CD4-positive, alpha-beta memory T cell (primary cell): ENCODE results near the gene C19orf47. TPM values are rescaled to one million over a fixed set of nuclear protein-coding genes. Genes with fewer than 3 reads are reported as not detected.

Experiments used
- CTCF ChIA-PET: fragments of 350-600 bp; sonication (Branson Sonifier 250); formaldehyde crosslinking; loops from one replicate; lab custom pipeline; 2021; ENCODE audit warnings: inconsistent platforms; ENCODE audit not compliant: partially characterized antibody; lab: Charles Lee
- POLR2A ChIA-PET: fragments of 350-600 bp; sonication (Branson Sonifier 250); formaldehyde crosslinking; loops from one replicate; lab custom pipeline; 2021; ENCODE audit not compliant: partially characterized antibody; lab: Charles Lee
- DNase-seq, 5 donors: peaks; one replicate each; pipeline versions ENCODE4 v3.0.0 to v3.0.0-alpha.2; 2020 to 2022; ENCODE audit warnings: mixed read lengths in 1 of 5
- H3K27ac ChIP-seq: one replicate; pipeline ENCODE4 v1.7.0; 2013; ENCODE audit warnings: low read depth, low read length
- H3K27me3 ChIP-seq: 2 replicates; pipeline ENCODE4 v1.7.0; 2013; ENCODE audit warnings: mild to moderate bottlenecking, low read length, moderate library complexity; ENCODE audit not compliant: insufficient read depth
- H3K36me3 ChIP-seq: 2 replicates; pipeline ENCODE4 v1.7.0; 2013; ENCODE audit warnings: mild to moderate bottlenecking, low read length, moderate library complexity; ENCODE audit not compliant: insufficient read depth
- H3K4me1 ChIP-seq: 2 replicates; pipeline ENCODE4 v1.7.0; 2013; ENCODE audit warnings: mild to moderate bottlenecking, low read length, moderate library complexity; ENCODE audit not compliant: insufficient read depth
- H3K4me3 ChIP-seq, 2 donors: one replicate each; pipeline ENCODE4 v1.7.0; 2013; ENCODE audit warnings: low read length in 2 of 2, mild to moderate bottlenecking in 1 of 2
- H3K9me3 ChIP-seq, 2 donors: one replicate each; pipeline ENCODE4 v1.7.0; 2013; ENCODE audit warnings: low read length in 2 of 2, control low read depth in 1 of 2; ENCODE audit not compliant: control insufficient read depth in 1 of 2
- H3K27ac Mint-ChIP-seq, 7 donors: one replicate each; pipeline ENCODE4 v1.8.0; 2020 to 2021; ENCODE audit warnings: mixed read lengths in 7 of 7, mild to moderate bottlenecking in 6 of 7, inconsistent platforms in 3 of 7, moderate library complexity in 3 of 7
- H3K27me3 Mint-ChIP-seq, 2 donors: one replicate each; pipeline ENCODE4 v1.8.0; 2020 to 2021; ENCODE audit warnings: mixed read lengths in 2 of 2
- H3K36me3 Mint-ChIP-seq, 2 donors: one replicate each; pipeline ENCODE4 v1.8.0; 2020 to 2021; ENCODE audit warnings: mixed read lengths in 2 of 2, inconsistent platforms in 1 of 2, mild to moderate bottlenecking in 1 of 2
- H3K4me1 Mint-ChIP-seq, 4 donors: one replicate each; pipeline ENCODE4 v1.8.0; 2020 to 2021; ENCODE audit warnings: mixed read lengths in 4 of 4, mild to moderate bottlenecking in 1 of 4
- H3K4me3 Mint-ChIP-seq, 8 donors: one replicate each; pipeline ENCODE4 v1.8.0; 2020 to 2021; ENCODE audit warnings: mixed read lengths in 8 of 8, mild to moderate bottlenecking in 7 of 8, moderate library complexity in 6 of 8, inconsistent platforms in 3 of 8
- H3K9me3 Mint-ChIP-seq, 8 donors: one replicate each; pipeline ENCODE4 v1.8.0; 2020 to 2021; ENCODE audit warnings: mixed read lengths in 8 of 8, mild to moderate bottlenecking in 5 of 8, inconsistent platforms in 3 of 8, moderate library complexity in 1 of 8
- intact Hi-C: fragments of 100-400 bp; cut with micrococcal nuclease; formaldehyde crosslinking; loops from one replicate; pipeline ENCODE4 v1.15.1; 2023
- polyA plus RNA-seq, 2 donors: library from polyadenylated mRNA; unstranded; fragments of 300-500 nt; fragmentation: Illumina TruSeq; gene quantifications; one replicate each; pipeline ENCODE4 v1.2.3, GENCODE V29; 2021
- total RNA-seq, 2 experiments: library from RNA; stranded (reverse); gene quantifications; one replicate each; pipeline ENCODE4 v1.2.3, GENCODE V29; 2021

C19orf47 gene
- total and polyA plus RNA-seq, 4 experiments from 2014 or later = 10.0 to 17.7 (median 12.2) TPM

DNA sequence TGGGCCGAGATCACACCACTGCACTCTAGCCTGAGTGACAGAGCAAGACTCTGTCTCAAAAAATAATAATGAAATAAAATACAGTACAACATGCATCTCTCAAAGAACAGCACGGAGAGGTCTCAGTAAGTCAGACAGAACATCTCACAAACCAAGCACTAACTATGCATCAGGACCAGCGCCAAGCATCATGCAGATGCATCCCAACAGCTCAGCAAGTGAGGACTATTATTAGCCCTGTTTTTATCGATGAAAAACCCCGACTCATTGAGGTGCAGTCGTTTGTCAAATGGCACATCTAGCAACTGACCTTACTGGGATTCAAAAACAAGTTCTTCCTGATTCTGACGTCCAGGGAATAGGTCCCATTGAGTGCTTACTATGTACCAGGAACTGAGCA lies 3.8 kb downstream of the C19orf47 start:
- H3K9me3 Mint-ChIP-seq = peaks cover 0 to 2% (median 0%) of the 10 kb centered on the region in 8 donors
- peak overlapping the region in 2 of 7 donors; percentile 15 to 41 for H3K27ac Mint-ChIP-seq
- Histone ChIP-seq H3K9me3 (no peaks in the 10 kb centered on the region), H3K27me3 (no peaks in the 10 kb centered on the region), H3K4me3 (no peak overlapping the region), H3K36me3 (no peaks in the 10 kb centered on the region), H3K4me1 (peaks cover 14% of the 10 kb centered on the region), H3K27ac (no peak overlapping the region)
- no peak for DNase-seq
- POLR2A ChIA-PET = no interaction called here
- H3K27me3 Mint-ChIP-seq = no peaks in the 10 kb centered on the region
- intact Hi-C loops = no loop called here
- H3K4me3 Mint-ChIP-seq = no peak overlapping the region
- H3K36me3 Mint-ChIP-seq = peaks cover 7 to 13% of the 10 kb centered on the region in 2 donors
- CTCF ChIA-PET = no interaction called here
- H3K4me1 Mint-ChIP-seq = peaks cover 30 to 39% (median 33%) of the 10 kb centered on the region in 4 donors

DNA sequence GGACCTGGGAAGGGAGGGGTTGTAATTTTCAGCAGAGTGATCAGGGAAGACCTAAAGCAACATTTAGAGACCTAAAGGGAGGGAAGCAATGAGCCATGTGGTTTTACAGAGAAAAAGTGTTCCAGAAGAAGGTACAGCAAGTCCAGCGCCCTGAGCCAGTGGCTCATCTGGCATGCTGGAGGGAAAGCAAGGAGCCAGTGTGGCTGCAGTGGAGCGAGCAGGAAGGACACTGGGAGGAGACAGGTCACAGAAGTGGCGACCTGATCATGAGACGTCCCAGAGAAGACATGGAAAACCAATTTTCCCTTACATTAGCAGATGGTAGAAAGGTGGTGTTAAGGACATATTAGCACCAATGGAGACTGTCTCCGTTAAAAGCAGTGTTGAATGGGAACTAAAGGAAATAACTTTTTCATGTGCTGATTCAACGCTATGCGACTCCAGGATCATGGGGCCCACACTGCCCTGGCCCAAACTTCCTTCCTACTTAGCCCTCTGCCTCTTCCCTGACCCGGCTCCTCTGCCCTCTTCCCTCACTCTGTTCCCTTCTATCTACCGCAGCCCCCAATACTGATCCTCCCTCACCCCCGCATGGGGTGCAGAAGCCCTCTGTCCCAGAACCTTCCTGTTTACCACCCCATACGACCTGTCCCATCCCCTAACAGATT lies 5.4 kb downstream of the C19orf47 start:
- Mint-ChIP-seq H3K36me3 (peaks cover 15 to 20% of the 10 kb centered on the region in 2 donors), H3K27ac (peak overlapping the region in 1 of 7 donors; percentile 63), H3K4me3 (no peak overlapping the region), H3K9me3 (no peaks in the 10 kb centered on the region), H3K4me1 (peaks cover 21 to 27% (median 26%) of the 10 kb centered on the region in 4 donors), H3K27me3 (no peaks in the 10 kb centered on the region)
- no peak for DNase-seq
- CTCF ChIA-PET = no interaction called here
- POLR2A ChIA-PET = no interaction called here
- H3K27me3 ChIP-seq = no peaks in the 10 kb centered on the region
- no peak overlapping the region for H3K27ac ChIP-seq
- no peak overlapping the region for H3K4me3 ChIP-seq
- H3K36me3 ChIP-seq = no peaks in the 10 kb centered on the region
- H3K4me1 ChIP-seq = peaks cover 6% of the 10 kb centered on the region
- H3K9me3 ChIP-seq = no peaks in the 10 kb centered on the region
- intact Hi-C loops = no loop called here

DNA sequence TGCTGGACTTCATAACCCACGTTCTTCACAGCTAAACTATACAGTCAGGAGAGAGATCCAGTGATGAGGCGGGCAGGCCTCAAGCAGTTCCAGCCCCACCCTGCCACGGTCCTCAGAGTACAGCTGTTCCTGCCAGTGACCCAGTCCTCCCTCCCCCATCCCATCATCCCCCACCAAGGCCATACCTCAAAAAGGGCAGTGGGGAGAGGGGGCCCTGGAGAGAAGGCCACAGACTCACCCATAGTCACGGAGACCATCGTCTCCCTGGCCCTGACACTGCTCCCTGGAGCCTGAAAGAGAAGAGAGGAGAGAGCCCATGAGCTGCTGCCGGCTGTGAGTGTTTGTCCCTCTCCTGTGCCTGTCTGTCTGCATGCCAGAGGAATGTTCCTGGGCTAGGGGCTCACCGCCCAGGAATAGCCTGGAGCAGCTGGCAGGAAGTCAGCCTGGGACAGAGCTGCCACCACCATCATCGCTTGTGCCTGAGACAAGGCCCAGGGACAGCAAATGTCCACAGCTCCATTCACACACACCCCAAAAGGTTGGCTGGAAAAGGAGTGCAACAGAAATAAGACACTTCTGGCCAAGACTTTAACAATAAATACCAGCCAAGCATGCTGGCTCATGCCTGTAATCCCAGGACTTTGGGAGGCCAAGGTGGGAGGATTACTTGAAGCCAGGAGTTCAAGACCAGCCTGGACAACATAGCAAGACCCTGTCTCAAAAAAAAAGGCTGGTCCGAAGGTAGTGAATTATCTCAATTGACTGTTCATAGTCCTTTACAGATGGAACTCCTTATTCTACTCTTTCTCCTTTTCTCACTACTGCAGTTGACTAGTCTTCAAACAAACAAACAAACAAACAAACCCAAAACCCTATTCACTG lies 6.4 kb downstream of the C19orf47 start:
- Mint-ChIP-seq H3K9me3 (no peaks in the 10 kb centered on the region), H3K4me3 (no peak overlapping the region), H3K27me3 (no peaks in the 10 kb centered on the region), H3K27ac (peak overlapping the region in 3 of 7 donors; percentile 63 to 90 (median 65)), H3K36me3 (peaks cover 15 to 26% of the 10 kb centered on the region in 2 donors), H3K4me1 (peaks cover 12 to 23% (median 20%) of the 10 kb centered on the region in 4 donors)
- H3K27me3 ChIP-seq = no peaks in the 10 kb centered on the region
- CTCF ChIA-PET = no interaction called here
- H3K27ac ChIP-seq = no peak overlapping the region
- POLR2A ChIA-PET = no interaction called here
- intact Hi-C loops = no loop called here
- no peaks in the 10 kb centered on the region for H3K4me1 ChIP-seq
- DNase-seq = no peak
- no peak overlapping the region for H3K4me3 ChIP-seq
- H3K36me3 ChIP-seq = no peaks in the 10 kb centered on the region
- no peaks in the 10 kb centered on the region for H3K9me3 ChIP-seq

DNA sequence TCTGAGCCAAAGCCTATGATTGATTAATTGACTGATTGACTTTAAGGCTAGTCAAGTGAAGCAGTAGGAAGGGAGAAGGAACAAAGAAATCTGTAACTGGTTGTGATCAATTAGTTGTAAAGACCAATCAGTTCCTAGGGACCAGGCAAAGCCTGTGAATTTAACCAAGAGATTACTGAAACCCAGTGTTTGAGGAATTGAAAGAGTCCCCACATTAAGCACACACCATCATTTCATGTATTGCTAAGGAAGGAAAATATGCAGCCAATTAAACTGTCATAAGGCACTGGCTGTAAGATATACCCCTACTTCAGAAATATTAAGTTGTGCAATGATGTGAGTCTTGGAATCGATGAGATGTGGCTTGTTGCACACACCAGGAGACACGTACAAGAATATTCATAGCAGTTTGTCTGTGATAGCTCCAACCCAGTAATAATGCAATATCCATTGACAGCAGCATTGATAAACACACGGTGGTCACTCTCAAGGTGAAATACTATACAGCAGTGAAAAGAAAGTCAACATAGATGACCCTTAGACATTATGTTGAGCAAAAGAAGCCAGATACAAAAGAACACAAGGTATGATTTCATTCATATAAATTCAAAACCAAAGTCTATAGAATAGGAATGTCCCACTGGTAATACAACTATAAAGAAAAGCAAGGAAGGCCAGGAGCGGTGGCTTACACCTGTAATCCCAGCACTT lies 9.0 kb downstream of the C19orf47 start:
- no peaks in the 10 kb centered on the region for H3K9me3 ChIP-seq
- intact Hi-C loops = no loop called here
- no peak for DNase-seq
- H3K4me1 ChIP-seq = no peaks in the 10 kb centered on the region
- POLR2A ChIA-PET = no interaction called here
- peaks cover 12% of the 10 kb centered on the region for H3K36me3 ChIP-seq
- Mint-ChIP-seq H3K4me1 (peaks cover 4 to 17% (median 12%) of the 10 kb centered on the region in 4 donors), H3K36me3 (peaks cover 20 to 42% of the 10 kb centered on the region in 2 donors), H3K27ac (peak overlapping the region in 3 of 7 donors; percentile 4 to 70 (median 35)), H3K9me3 (no peaks in the 10 kb centered on the region), H3K4me3 (no peak overlapping the region), H3K27me3 (no peaks in the 10 kb centered on the region)
- H3K27me3 ChIP-seq = no peaks in the 10 kb centered on the region
- no peak overlapping the region for H3K27ac ChIP-seq
- H3K4me3 ChIP-seq = no peak overlapping the region
- CTCF ChIA-PET = no interaction called here

GRCh38 chr19:40337594-40337993 lies 10.6 kb downstream of the C19orf47 start:
- intact Hi-C loops = no loop called here
- Histone ChIP-seq H3K9me3 (no peaks in the 10 kb centered on the region), H3K27ac (no peak overlapping the region), H3K4me3 (no peak overlapping the region), H3K27me3 (no peaks in the 10 kb centered on the region), H3K4me1 (no peaks in the 10 kb centered on the region), H3K36me3 (peaks cover 19% of the 10 kb centered on the region)
- Mint-ChIP-seq H3K9me3 (no peaks in the 10 kb centered on the region), H3K36me3 (peaks cover 26 to 51% of the 10 kb centered on the region in 2 donors), H3K4me3 (no peak overlapping the region), H3K27ac (no peak overlapping the region), H3K27me3 (no peaks in the 10 kb centered on the region), H3K4me1 (peaks cover 4 to 13% (median 10%) of the 10 kb centered on the region in 4 donors)
- ChIA-PET POLR2A (no interaction called here), CTCF (no interaction called here)
- DNase-seq = no peak

DNA sequence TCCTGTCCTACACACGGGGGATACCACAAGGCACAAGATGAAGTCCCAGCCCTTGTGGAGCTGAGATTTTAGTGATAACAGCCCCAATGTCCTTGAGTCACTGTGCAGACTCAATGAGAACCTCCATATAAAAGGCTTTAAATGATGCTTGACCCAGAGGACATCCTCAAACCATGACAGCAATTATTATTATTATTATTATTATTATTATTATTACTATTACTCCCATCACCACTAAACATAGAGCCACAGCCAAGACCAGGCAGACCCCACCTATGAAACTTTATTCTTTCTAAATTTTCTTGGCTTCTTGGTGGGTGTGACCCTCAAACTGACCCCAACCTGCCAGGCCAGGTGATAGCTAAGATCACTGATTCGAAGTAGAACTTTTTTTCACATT lies 11.1 kb downstream of the C19orf47 start:
- ChIA-PET CTCF (interaction anchor here (0.6 kb wide), 1 partner anchor 69 kb away, joined by 4 read pairs; no protein-coding TSS in a partner anchor), POLR2A (interaction anchor here (1.5 kb wide), 1 partner anchor 11 kb away, joined by 4 read pairs; the partner anchor contains the start of genes C19orf47 and PLD3)
- H3K4me3 Mint-ChIP-seq = no peak overlapping the region
- intact Hi-C loops = no loop called here
- no peaks in the 10 kb centered on the region for H3K27me3 ChIP-seq
- no peaks in the 10 kb centered on the region for H3K9me3 ChIP-seq
- no peaks in the 10 kb centered on the region for H3K27me3 Mint-ChIP-seq
- peaks cover 4 to 13% (median 8%) of the 10 kb centered on the region in 4 donors for H3K4me1 Mint-ChIP-seq
- peaks cover 26 to 50% of the 10 kb centered on the region in 2 donors for H3K36me3 Mint-ChIP-seq
- no peaks in the 10 kb centered on the region for H3K9me3 Mint-ChIP-seq
- H3K4me3 ChIP-seq = no peak overlapping the region
- peaks cover 19% of the 10 kb centered on the region for H3K36me3 ChIP-seq
- H3K27ac Mint-ChIP-seq = no peak overlapping the region
- H3K27ac ChIP-seq = no peak overlapping the region
- no peaks in the 10 kb centered on the region for H3K4me1 ChIP-seq
- DNase-seq = no peak

DNA sequence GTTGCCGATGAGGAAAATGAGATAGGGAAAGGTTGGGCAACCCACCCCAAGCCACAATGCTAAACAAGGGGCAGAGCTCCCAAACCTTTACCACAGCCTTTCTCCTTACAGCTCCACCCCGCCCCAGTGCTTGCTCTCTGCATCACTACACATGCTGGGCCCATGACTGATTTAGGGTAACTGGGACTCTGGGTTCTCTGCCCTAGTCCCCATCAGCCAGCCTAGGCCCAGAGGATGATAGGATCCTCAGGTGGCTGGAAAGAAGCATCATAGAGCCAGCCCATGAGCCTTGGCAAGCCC lies 11.6 kb downstream of the C19orf47 start:
- Histone ChIP-seq H3K4me3 (no peak overlapping the region), H3K9me3 (no peaks in the 10 kb centered on the region), H3K27me3 (no peaks in the 10 kb centered on the region), H3K27ac (no peak overlapping the region), H3K4me1 (no peaks in the 10 kb centered on the region), H3K36me3 (peaks cover 19% of the 10 kb centered on the region)
- Mint-ChIP-seq H3K27ac (peak overlapping the region in 1 of 7 donors; percentile 19), H3K4me1 (peaks cover 4 to 10% (median 7%) of the 10 kb centered on the region in 4 donors), H3K9me3 (no peaks in the 10 kb centered on the region), H3K4me3 (no peak overlapping the region), H3K27me3 (no peaks in the 10 kb centered on the region), H3K36me3 (peaks cover 26 to 53% of the 10 kb centered on the region in 2 donors)
- ChIA-PET POLR2A (interaction anchor here (1.5 kb wide), 1 partner anchor 12 kb away, joined by 4 read pairs; the partner anchor contains the start of genes C19orf47 and PLD3), CTCF (interaction anchor here (0.6 kb wide), 1 partner anchor 69 kb away, joined by 4 read pairs; no protein-coding TSS in a partner anchor)
- intact Hi-C loops = no loop called here
- DNase-seq = no peak
